Measurements from ENCODE around the gene EXOC6. TPM values are rescaled to one million over a fixed set of nuclear protein-coding genes. Genes with fewer than 3 reads are reported as not detected.

EXOC6 gene
- total RNA-seq, 1 donor from 2014 or later, result 25.6 TPM

- no peaks in the 10 kb centered on the region for H3K9me3 ChIP-seq (ENCODE audit: low read depth)
- Mint-ChIP-seq H3K27me3 (ENCODE audit: insufficient read depth, low read depth) (no peaks in the 10 kb centered on the region), H3K36me3 (no peaks in the 10 kb centered on the region), H3K4me1 (no peaks in the 10 kb centered on the region), H3K9me3 (peaks cover 2% of the 10 kb centered on the region), H3K27ac (no peak overlapping the region), H3K4me3 (no peak overlapping the region)
- H3K79me2 ChIP-seq (ENCODE audit: low read depth), result no peaks in the 10 kb centered on the region
- no peak overlapping the region for H3K4me3 ChIP-seq
- H3K27me3 ChIP-seq, result no peaks in the 10 kb centered on the region
- no peak overlapping the region for H2AFZ ChIP-seq (replicated peaks)
- no peaks in the 10 kb centered on the region for H3K36me3 ChIP-seq
- H4K20me1 ChIP-seq (ENCODE audit: low read depth), result no peaks in the 10 kb centered on the region
- H3K9ac ChIP-seq, result no peak overlapping the region
- H3K4me1 ChIP-seq, result no peaks in the 10 kb centered on the region
- no peaks in the 10 kb centered on the region for H3F3A ChIP-seq (ENCODE audit: low read depth)
- TF ChIP-seq CTCF (IDR thresholded peaks at IDR 0.05) (no peak), EZH2 (IDR thresholded peaks at IDR 0.05) (no peak), EZH2phosphoT487 (IDR thresholded peaks at IDR 0.05) (no peak)
- no peak overlapping the region for H3K4me2 ChIP-seq
- H3K27ac ChIP-seq, result no peak overlapping the region
- DNase-seq (ENCODE audit: low spot score), result no peak
Observed at GRCh38 chr10:92837456-92837855, 10.9 kb upstream of the EXOC6 start.

- Histone ChIP-seq H3K27ac (no peak overlapping the region), H3K27me3 (no peaks in the 10 kb centered on the region), H3K36me3 (no peaks in the 10 kb centered on the region), H4K20me1 (ENCODE audit: low read depth) (no peaks in the 10 kb centered on the region), H2AFZ (replicated peaks) (peak overlapping the region; percentile 28), H3K4me2 (no peak overlapping the region), H3K9ac (no peak overlapping the region), H3F3A (ENCODE audit: low read depth) (no peaks in the 10 kb centered on the region), H3K4me3 (no peak overlapping the region), H3K9me3 (ENCODE audit: low read depth) (no peaks in the 10 kb centered on the region), H3K4me1 (no peaks in the 10 kb centered on the region), H3K79me2 (ENCODE audit: low read depth) (no peaks in the 10 kb centered on the region)
- TF ChIP-seq EZH2phosphoT487 (IDR thresholded peaks at IDR 0.05) (no peak), EZH2 (IDR thresholded peaks at IDR 0.05) (no peak), CTCF (IDR thresholded peaks at IDR 0.05) (peak; percentile 88)
- Mint-ChIP-seq H3K27me3 (ENCODE audit: insufficient read depth, low read depth) (peaks cover 2% of the 10 kb centered on the region), H3K27ac (no peak overlapping the region), H3K4me1 (peaks cover 5% of the 10 kb centered on the region), H3K36me3 (no peaks in the 10 kb centered on the region), H3K4me3 (no peak overlapping the region), H3K9me3 (peaks cover 2% of the 10 kb centered on the region)
- peak; percentile 70 for DNase-seq (ENCODE audit: low spot score)
Observed at GRCh38 chr10:92839191-92840085, 8.9 kb upstream of the EXOC6 start.

- DNase-seq (ENCODE audit: low spot score), result peak; percentile 26
- Mint-ChIP-seq H3K4me1 (peaks cover 18% of the 10 kb centered on the region), H3K27ac (no peak overlapping the region), H3K4me3 (no peak overlapping the region), H3K27me3 (ENCODE audit: insufficient read depth, low read depth) (peaks cover 9% of the 10 kb centered on the region), H3K36me3 (no peaks in the 10 kb centered on the region), H3K9me3 (peaks cover 6% of the 10 kb centered on the region)
- Histone ChIP-seq H3K27me3 (peaks cover 11% of the 10 kb centered on the region), H3K4me1 (no peaks in the 10 kb centered on the region), H2AFZ (replicated peaks) (no peak overlapping the region), H3K4me2 (no peak overlapping the region), H4K20me1 (ENCODE audit: low read depth) (no peaks in the 10 kb centered on the region), H3F3A (ENCODE audit: low read depth) (peaks cover 10% of the 10 kb centered on the region), H3K79me2 (ENCODE audit: low read depth) (peaks cover 6% of the 10 kb centered on the region), H3K4me3 (no peak overlapping the region), H3K9ac (no peak overlapping the region), H3K9me3 (ENCODE audit: low read depth) (no peaks in the 10 kb centered on the region), H3K36me3 (no peaks in the 10 kb centered on the region), H3K27ac (no peak overlapping the region)
- peak; percentile 17 for TF ChIP-seq CTCF (IDR thresholded peaks at IDR 0.05)
- no peak for TF ChIP-seq EZH2phosphoT487 (IDR thresholded peaks at IDR 0.05)
Observed at GRCh38 chr10:92844746-92845145, 3.6 kb upstream of the EXOC6 start.
